Vein endothelial cell (primary cell): ENCODE data around the gene TTC19. TPM values are rescaled to one million over a fixed set of nuclear protein-coding genes. Genes with fewer than 3 reads are reported as not detected.

Source experiments
- total RNA-seq: library from RNA; depleted of rRNA; stranded (reverse); fragments of >200 nt; gene quantifications from 2 replicates; pipeline ENCODE4 v1.2.3, GENCODE V29; 2012

TTC19 gene
- total RNA-seq, result 41.4 and 61.7 TPM in 2 replicates

GRCh38 chr17:15999141-15999973 is at the start of gene TTC19, which contains the start of gene ZSWIM7:
Gene TTC19 (plus strand): TSS chr17:15999824. CDS start chr17:15999849, 25 bp downstream.
Gene ZSWIM7 (minus strand): TSS chr17:15999704. CDS start chr17:15999594, 110 bp downstream.

Other genes starting within 250 kb of the TTC19 start
- 5.5 and 7.5 TPM in 2 replicates for gene ADORA2B, start 54.7 kb upstream of the TTC19 start, total RNA-seq
- 11.0 and 16.0 TPM in 2 replicates for gene ZSWIM7, start 120 bp upstream of the TTC19 start, total RNA-seq
- gene NCOR1, start 215.7 kb downstream of the TTC19 start, total RNA-seq, result 115 and 166 TPM in 2 replicates
- 26.3 and 27.1 TPM in 2 replicates for gene PIGL, start 217.4 kb downstream of the TTC19 start, total RNA-seq